ENCODE results near the gene SPTY2D1. TPM values are rescaled to one million over a fixed set of nuclear protein-coding genes. Genes with fewer than 3 reads are reported as not detected.
"Not testable (repeated sequence)": the region's sequence is repeated elsewhere in the genome, so short reads cannot be mapped to it uniquely, and the experiment has no call there.

The SPTY2D1 gene
- 10 to 100 TPM; 25.9 to 29.8 (median 28.1) TPM for total RNA-seq (2021; fragmentation: NEBNext Ultra II Directional; extraction: Animal tissue kit (Norgen Biotek cat#: 25700))
- long read RNA-seq, full-length matches to known transcripts = 7 of 19 reads
- long read RNA-seq, partial matches to known transcripts = 4 of 19 reads
- long read RNA-seq, other reads (novel, unspliced or antisense) = 8 of 19 reads

- peak within 1 kb of the TSS; percentile 93 for H3K4me3 Mint-ChIP-seq
- peaks cover 5% of the 10 kb centered on the region; the same call in 1 of the 2 replicates for H3K36me3 Mint-ChIP-seq (ENCODE audit: low read depth)
- peaks cover 31% of the 10 kb centered on the region for H3K4me1 Mint-ChIP-seq (ENCODE audit: low read depth)
- DNase-seq = peak; percentile 99
- peaks cover 4% of the 10 kb centered on the region for H3K27me3 Mint-ChIP-seq (ENCODE audit: insufficient read depth)
- H3K27ac Mint-ChIP-seq = peak within 1 kb of the TSS; percentile 99
- H3K9me3 Mint-ChIP-seq = no peaks in the 10 kb centered on the region
- no peak for TF ChIP-seq CTCF (IDR thresholded peaks at IDR 0.05)
These were observed at the start of gene SPTY2D1 for GRCh38 chr11:18634140-18635032. Gene SPTY2D1 (minus strand): TSS chr11:18634342. CDS start chr11:18634257, 85 bp downstream.

DNA sequence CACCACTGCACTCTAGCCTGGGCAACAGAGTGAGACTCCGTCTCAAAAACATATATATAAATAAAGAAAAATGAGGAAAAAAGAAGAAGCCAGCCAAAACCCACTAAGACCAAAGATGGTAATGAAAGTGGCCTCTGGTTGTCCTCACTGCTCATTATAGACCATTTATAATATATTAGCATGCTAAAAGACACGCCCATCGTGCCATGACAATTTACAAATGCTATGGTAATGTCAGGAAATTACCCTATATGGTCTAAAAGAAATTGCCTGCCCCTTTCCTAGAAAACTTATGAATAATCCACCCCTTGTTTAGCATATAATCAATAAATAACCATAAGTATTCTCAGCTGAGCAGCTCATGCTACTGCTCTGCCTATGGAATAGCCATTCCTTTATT is 48.3 kb upstream of the SPTY2D1 start:
- no peak for TF ChIP-seq CTCF (IDR thresholded peaks at IDR 0.05)
- no peak for DNase-seq
- no peaks in the 10 kb centered on the region for H3K9me3 Mint-ChIP-seq
- peaks cover 18% of the 10 kb centered on the region for H3K27me3 Mint-ChIP-seq (ENCODE audit: insufficient read depth)
- H3K4me3 Mint-ChIP-seq = no peak overlapping the region
- H3K4me1 Mint-ChIP-seq (ENCODE audit: low read depth) = no peaks in the 10 kb centered on the region
- H3K36me3 Mint-ChIP-seq (ENCODE audit: low read depth) = no peaks in the 10 kb centered on the region
- H3K27ac Mint-ChIP-seq = no peak overlapping the region

DNA sequence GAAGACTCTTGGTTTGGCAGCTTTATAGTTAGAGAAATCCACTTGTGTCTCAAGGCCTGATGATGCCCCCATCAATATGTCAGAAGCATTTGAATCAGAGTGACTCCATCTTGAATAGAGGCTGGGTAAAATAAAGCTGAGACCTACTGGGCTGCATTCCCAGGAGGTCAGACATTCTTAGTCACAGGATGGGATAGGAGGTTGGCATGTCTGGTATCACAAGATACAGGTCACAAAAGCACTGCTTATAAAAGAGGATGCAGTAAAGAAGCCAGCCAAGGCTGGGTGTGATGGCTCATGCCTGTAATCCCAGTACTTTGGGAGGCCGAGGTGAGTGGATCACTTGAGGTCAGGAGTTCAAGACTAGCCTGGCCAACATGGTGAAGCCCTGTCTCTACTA is 47.8 kb upstream of the SPTY2D1 start:
- H3K27me3 Mint-ChIP-seq (ENCODE audit: insufficient read depth) = peaks cover 20% of the 10 kb centered on the region
- not testable (repeated sequence) for H3K4me3 Mint-ChIP-seq; H3K36me3 Mint-ChIP-seq (ENCODE audit: low read depth); H3K9me3 Mint-ChIP-seq; H3K4me1 Mint-ChIP-seq (ENCODE audit: low read depth); H3K27ac Mint-ChIP-seq
- peak; percentile 25 for DNase-seq

- no peaks in the 10 kb centered on the region for H3K4me1 Mint-ChIP-seq (ENCODE audit: low read depth)
- H3K9me3 Mint-ChIP-seq = no peaks in the 10 kb centered on the region
- peaks cover 13% of the 10 kb centered on the region for H3K27me3 Mint-ChIP-seq (ENCODE audit: insufficient read depth)
- H3K4me3 Mint-ChIP-seq = no peak overlapping the region
- H3K36me3 Mint-ChIP-seq (ENCODE audit: low read depth) = no peaks in the 10 kb centered on the region
- H3K27ac Mint-ChIP-seq = no peak overlapping the region
- TF ChIP-seq CTCF (IDR thresholded peaks at IDR 0.05) = no peak
- no peak for DNase-seq
These were observed 43.4 kb upstream of the SPTY2D1 start for GRCh38 chr11:18677560-18677959.

GRCh38 chr11:18676803-18677202 is 42.7 kb upstream of the SPTY2D1 start:
- Mint-ChIP-seq H3K4me3 (no peak overlapping the region), H3K36me3 (ENCODE audit: low read depth) (no peaks in the 10 kb centered on the region), H3K27me3 (ENCODE audit: insufficient read depth) (peaks cover 13% of the 10 kb centered on the region), H3K27ac (no peak overlapping the region), H3K4me1 (ENCODE audit: low read depth) (no peaks in the 10 kb centered on the region), H3K9me3 (no peaks in the 10 kb centered on the region)
- DNase-seq = no peak
- no peak for TF ChIP-seq CTCF (IDR thresholded peaks at IDR 0.05)

DNA sequence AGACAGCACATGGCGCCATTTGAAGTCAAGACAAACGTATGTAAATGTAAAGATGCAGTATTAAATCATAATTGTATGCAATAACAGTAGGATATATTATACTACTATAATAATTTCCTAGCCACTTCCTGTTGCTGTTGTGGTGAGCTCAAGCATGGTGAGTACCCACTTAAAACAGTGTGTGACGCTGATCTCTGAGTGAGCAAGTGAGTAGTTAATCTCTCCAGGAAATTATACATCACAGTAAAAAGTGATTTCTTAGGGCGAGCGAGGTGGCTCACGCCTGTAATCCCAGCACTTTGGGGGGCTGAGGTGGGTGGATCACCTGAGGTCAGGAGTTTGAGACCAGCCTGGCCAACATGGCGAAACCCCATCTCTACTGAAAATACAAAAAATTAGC is 38.1 kb upstream of the SPTY2D1 start:
- H3K27me3 Mint-ChIP-seq (ENCODE audit: insufficient read depth); DNase-seq; H3K27ac Mint-ChIP-seq; H3K9me3 Mint-ChIP-seq; H3K4me3 Mint-ChIP-seq; H3K36me3 Mint-ChIP-seq (ENCODE audit: low read depth): not testable (repeated sequence)
- peaks cover 17% of the 10 kb centered on the region for H3K4me1 Mint-ChIP-seq (ENCODE audit: low read depth)
